WI38 (cell line): Measurements from ENCODE around the gene CNIH3.

Experiments used
- H3K4me3 ChIP-seq: 2 replicates; pipeline ENCODE4 v1.5.1; 2011; ENCODE audit warnings: low read depth, mild to moderate bottlenecking, control low read depth, low read length
- CTCF ChIP-seq: IDR thresholded peaks from 2 replicates; pipeline ENCODE4 v1.5.1; 2012; ENCODE audit warnings: low read depth, mild to moderate bottlenecking, control low read depth, low read length

The CNIH3 gene

DNA sequence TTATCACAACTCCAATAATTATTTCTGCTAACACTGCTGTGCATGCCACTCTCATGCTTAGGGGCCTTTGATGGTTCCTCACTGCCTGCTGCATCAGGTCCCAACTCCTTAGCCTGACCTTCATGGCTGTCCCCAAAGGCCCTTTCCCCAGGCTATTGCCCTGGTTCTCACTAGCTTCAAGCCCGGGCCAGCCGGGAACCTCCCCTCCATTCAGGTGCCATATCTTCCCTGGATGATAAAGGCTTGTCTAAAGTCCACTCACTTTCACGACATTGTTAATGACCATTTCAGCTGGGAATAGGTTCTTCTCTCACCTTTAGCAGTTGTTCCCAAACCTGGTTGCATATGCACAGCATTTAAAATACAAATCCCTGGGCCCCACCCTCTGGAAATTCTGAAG lies 95.8 kb downstream of the CNIH3 start:
- H3K4me3 ChIP-seq, result no peak overlapping the region
- TF ChIP-seq CTCF, result no peak

DNA sequence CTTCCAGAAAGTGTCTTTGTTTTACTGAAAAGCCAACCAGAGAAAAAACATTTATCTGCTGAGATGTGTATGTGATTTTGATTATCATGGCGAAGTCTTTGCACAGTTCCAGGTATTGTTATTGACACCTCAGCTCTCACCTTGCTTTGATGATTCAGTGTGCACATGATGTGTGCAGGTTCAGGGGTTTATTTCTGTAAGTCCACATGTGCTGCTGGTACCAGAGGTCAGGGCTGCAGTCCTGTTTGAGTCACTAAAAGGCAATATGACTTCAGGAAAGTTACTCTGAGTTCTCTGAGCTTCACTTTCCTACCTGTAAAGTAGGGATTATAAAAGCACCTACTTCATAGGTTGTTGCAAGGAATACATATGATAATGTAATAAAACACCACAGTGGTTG lies 97.1 kb downstream of the CNIH3 start:
- H3K4me3 ChIP-seq, result no peak overlapping the region
- TF ChIP-seq CTCF, result no peak

DNA sequence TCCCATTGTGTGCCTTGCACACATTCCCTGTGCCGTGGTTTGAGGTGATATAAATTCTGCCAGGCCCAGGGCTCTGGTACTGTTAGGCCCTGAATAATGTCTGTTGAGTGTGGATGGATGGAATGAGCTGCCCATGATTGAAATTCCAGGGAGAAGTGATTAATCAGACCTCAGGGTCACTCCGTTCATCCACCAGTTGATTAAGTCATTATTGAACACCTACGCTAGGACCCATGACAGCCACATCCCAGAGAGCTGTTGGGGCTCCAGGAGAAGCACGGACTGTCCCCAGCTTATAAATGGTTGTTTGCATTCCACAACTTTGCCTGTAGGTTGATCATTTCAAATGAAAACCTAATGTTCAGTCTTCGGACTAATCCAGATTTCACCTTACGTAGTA lies 98.4 kb downstream of the CNIH3 start:
- TF ChIP-seq CTCF, result no peak
- H3K4me3 ChIP-seq, result no peak overlapping the region

DNA sequence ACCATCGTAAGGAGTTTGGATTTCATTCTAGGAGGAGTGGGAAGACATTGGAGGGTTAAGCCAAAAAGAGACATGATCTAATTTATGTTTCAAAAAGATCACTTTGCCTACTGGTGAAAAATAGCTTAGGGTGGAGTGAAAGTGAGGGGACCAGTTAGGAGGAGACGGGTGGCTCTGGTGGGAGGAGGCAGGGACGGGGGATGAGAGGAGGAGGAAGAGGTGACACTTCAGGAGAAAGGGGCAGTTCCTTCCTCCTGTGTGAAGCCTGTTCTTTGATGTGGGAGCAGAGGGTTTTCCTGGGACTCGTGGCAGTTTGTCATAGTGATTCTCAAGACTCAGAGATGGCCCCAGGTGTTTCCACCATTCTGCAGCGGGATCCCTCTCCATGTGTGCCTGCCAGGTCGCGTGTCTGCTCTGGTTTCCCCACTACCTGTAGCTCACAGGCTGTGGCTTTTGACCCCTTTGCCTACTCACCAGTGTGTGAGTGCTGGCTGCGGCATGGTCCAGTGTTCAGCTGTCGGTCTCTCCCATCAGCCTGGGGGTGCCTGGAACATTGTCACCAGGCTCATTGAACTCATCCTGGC lies 102.4 kb downstream of the CNIH3 start:
- H3K4me3 ChIP-seq, result no peak overlapping the region
- TF ChIP-seq CTCF, result no peak

DNA sequence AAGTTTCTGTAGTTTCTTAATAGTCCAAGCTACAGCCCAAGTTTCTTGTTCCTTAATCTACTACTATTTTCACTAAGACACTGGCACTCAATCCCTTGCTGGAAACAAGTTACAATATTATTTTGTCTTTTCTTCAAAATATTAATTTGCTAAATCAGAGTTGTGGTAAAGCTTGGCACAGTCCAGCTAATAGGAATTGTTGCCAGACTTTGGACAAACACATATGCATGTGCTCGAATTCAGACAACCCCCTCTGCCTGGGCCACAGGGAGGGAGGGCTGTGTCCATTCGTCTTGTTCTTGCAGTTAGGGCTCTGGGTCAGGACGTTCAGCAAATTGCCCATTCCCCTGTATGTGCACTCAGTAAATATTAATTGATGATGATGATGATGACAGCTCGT lies 103.6 kb downstream of the CNIH3 start:
- no peak overlapping the region for H3K4me3 ChIP-seq
- TF ChIP-seq CTCF, result no peak

DNA sequence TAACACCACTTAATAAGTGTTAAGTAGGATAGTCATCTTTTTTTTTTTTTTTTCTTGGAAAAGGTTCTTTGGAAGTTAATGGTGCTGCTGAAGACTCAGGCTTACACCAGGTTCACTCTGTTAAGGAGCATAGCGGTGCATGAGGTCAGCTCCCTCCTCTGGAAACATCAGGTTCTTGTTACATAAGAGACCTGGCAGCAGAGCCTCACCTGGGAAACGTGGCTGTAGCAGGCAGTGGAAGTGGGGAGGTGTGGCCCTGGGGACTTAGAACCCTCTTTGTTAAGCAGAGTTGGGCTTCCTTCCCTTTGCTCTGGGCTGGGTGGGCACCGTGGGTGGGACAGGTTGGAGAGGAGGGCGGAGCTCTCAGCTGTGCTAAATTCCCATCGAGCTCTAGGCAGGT lies 104.1 kb downstream of the CNIH3 start:
- no peak for TF ChIP-seq CTCF
- no peak overlapping the region for H3K4me3 ChIP-seq

- H3K4me3 ChIP-seq, result no peak overlapping the region
- TF ChIP-seq CTCF, result no peak
Observed at GRCh38 chr1:224721000-224721399, 104.9 kb downstream of the CNIH3 start.
